SU-DHL-6 (cell line): ENCODE data around the gene TMED10.

Source experiments
- CTCF ChIP-seq: fragments of 200-600 bp; sonication (generic); IDR thresholded peaks from one replicate; pipeline ENCODE4 v1.5.1; 2017; ENCODE audit warnings: antibody characterized with exemption, mild to moderate bottlenecking, low read length, moderate library complexity; ENCODE audit not compliant: insufficient read depth, poor library complexity, severe bottlenecking
- EZH2phosphoT487 ChIP-seq: fragments of 200-600 bp; sonication (generic), shearing (Covaris generic); conservative IDR thresholded peaks from 2 replicates; pipeline ENCODE4 v1.6.1; 2018; ENCODE audit warnings: mild to moderate bottlenecking, antibody characterized with exemption, low read length, moderate library complexity, mixed read lengths

GRCh38 chr14:75163677-75164076 lies 12.7 kb downstream of the TMED10 start:
- TF ChIP-seq CTCF = no peak
- TF ChIP-seq EZH2phosphoT487 = no peak
